GM19468 (cell line): Measurements from ENCODE around the gene CRTC1.
"Not testable (repeated sequence)": the region's sequence is repeated elsewhere in the genome, so short reads cannot be mapped to it uniquely, and the experiment has no call there.

Source experiments
- ATAC-seq: cut with Tn5 transposase; IDR thresholded peaks from one replicate; pipeline ENCODE4 v1.9.1; 2021; ENCODE audit warnings: mild to moderate bottlenecking, moderate library complexity, moderate number of reproducible peaks; ENCODE audit not compliant: unreplicated experiment; ENCODE audit errors: extremely low read depth

Gene CRTC1

GRCh38 chr19:18723871-18724377 is 40.4 kb downstream of the CRTC1 start:
- ATAC-seq = no peak

DNA sequence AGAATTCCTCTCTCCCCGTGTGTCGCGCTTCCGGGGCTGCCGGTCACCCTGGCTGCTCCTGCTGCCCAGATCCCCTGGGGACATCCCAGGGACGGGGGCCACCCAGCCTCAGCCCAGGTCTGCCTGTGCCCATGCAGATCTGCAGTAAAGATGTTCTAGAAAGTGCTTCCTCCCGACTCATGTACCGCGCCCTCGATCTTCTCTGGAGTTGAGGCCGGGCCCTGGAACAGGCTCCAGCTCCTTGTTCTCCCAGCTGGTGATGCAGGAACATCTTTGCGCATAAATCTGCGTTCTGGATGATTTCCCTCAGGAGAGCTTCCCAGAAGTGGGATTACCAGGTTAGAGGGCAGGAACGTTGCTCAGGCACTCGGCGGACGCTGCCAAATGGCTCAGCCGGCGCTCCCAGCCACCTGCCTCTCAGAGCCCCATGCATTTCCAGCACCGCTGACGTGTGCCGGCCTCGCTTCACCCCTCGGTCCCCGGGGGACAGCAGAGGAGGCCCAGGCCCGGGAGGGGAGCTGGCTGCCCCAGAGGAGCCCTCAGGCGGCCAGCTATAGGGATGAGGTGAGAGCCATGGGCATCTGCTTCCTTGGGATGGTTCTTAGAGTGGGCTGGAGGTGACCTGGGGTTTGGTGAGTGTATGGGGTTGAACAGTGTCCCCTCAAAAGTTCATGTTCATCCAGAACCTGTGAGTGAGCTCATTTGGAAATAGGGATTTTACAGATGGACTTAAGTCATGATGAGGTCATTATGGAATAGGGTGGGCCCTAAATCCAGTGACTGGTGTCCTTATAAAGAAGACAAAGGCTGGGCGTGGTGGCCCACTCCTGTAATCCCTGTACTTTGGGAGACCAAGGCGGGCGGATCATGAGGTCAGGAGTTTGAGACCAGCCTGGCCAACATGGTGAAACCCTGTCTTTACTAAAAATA is 42.6 kb downstream of the CRTC1 start:
- no peak for ATAC-seq

DNA sequence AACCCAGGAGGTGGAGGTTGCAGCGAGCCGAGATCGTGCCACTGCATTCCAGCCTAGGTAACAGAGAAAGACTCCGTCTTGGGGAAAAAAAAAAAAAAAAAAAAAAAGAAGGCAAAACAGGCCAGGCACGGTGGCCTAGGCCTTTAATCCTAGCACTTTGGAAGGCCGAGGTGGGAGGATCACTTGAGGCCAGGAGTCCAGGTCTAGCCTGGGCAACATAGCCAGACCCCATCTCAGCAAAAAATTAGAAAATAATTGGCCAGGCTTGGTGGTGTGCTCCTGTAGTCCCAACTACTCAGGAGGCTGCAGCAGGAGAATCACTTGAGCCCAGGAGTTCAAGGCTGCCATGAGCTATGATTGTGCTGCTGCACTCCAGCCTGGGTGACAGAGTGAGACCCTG is 43.4 kb downstream of the CRTC1 start:
- no peak for ATAC-seq

GRCh38 chr19:18727602-18728001 is 44.1 kb downstream of the CRTC1 start:
- ATAC-seq = not testable (repeated sequence)

- ATAC-seq = no peak
Observed at GRCh38 chr19:18729933-18730530, 46.6 kb downstream of the CRTC1 start.

GRCh38 chr19:18730885-18731513 is 47.5 kb downstream of the CRTC1 start:
- ATAC-seq = no peak

DNA sequence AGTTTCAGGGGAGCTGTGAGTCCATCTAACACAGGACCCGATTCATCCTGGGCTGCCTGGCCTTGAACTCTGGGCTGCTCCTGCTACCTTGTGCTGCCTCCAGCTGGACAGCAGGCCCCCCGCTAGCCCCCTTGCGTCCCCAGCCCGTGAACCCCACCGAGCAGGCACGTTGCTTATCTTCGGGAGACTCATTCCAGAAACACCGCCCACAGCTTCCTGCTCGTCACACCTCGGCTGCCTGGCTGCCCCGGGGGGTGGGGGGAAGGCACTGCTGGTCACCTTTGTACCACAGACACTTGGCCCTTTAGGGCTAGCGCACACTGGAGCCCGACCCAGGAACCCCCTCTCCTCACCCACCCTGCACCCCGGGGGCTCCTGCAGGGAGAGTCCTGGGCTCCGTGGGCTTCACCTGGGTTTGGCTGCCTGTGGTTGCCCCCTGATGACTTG is 48.1 kb downstream of the CRTC1 start:
- no peak for ATAC-seq

- no peak for ATAC-seq
Observed at GRCh38 chr19:18733196-18733647, 49.7 kb downstream of the CRTC1 start.

DNA sequence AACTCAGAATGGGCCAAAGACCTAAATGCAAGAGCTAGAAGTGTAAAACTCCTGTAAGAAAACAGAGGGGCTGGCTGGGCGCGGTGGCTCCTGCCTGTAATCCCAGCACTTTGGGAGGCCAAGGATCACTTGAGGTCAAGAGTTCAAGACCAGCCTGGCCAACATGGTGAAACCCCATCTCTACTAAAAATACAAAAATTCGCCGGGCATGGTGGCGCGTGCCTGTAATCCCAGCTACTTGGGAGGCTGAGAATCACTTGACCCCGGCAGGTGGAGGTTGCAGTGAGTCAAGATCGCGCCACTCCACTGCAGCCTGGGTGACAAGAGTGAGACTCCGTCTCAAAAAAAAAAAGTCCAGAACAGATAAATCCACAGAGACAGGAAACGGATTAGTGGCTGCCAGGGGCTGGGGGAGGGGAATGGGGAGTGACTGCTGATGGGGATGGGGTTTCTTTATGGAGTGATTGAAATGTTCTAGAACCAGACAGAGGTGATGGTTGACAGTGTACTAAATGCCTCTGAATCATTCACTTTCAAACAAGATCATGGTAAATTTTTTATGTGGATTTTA is 50.4 kb downstream of the CRTC1 start:
- ATAC-seq = not testable (repeated sequence)

DNA sequence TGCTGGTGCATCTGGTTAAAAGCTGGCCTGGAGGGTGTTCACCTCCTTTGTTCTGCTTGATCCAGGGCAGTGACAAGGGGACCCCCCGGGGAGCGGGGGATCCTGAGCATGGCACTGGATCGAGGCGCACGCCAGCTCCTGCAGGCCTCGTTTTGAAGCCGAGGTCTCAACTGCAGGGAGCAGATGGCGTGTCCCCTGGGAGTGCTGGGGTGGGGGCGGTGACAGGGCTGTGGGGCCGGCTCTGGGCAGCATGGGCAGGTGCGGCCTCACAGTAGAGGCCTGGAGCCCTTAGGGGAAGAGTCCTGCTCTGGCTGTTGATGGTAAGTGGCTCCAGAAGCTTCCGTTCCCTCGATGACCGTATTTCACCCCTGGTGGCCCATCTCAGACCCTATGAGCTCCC is 51.8 kb downstream of the CRTC1 start:
- no peak for ATAC-seq

GRCh38 chr19:18735752-18736151 is 52.3 kb downstream of the CRTC1 start:
- ATAC-seq = no peak

- no peak for ATAC-seq
Observed at GRCh38 chr19:18736415-18737336, 53.2 kb downstream of the CRTC1 start.

GRCh38 chr19:18737337-18737953 is 54.0 kb downstream of the CRTC1 start:
- ATAC-seq = no peak

DNA sequence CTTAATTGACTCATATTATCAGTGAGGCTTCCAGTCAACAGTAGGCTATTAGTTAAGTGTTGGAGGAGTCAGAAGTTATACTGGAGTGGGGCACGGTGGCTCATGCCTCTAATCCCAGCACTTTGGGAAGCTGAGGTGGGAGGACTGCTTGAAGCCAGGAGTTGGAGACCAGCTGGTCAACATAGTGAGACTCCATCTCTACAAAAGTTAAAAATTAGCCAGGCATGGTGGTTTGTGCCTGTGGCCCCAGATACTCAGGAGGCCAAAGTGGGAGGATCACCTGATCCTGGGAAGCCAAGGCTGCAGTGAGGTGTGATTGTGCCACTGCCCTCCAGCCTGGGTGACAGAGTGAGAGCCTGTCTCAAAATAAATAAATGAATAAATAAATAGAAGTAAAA is 54.5 kb downstream of the CRTC1 start:
- no peak for ATAC-seq

- no peak for ATAC-seq
Observed at GRCh38 chr19:18738961-18739690, 55.6 kb downstream of the CRTC1 start.

- no peak for ATAC-seq
Observed at GRCh38 chr19:18741124-18742121, 57.9 kb downstream of the CRTC1 start.

DNA sequence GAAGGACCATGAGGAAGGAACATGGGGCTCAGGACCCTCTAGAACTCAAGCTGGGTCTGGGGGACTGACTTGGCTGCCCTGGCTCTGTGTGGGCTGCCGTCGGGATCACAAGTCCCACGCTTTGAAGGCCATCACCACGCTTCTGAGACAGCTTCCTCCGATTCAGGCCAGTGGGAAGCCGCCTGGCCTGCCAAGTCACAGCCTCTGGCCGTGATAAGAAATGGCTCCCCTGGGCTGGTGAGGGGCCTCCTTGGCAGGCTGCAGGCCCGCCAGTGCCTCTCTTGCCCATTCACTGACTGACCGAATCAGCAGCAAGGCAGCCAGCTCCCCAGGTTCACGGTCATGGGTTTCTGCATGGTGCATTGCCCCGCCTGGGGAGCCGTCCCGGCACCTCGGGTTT is 58.8 kb downstream of the CRTC1 start:
- ATAC-seq = no peak
